ENCODE results near the gene TP53INP2. TPM values are rescaled to one million over a fixed set of nuclear protein-coding genes. Genes with fewer than 3 reads are reported as not detected.

TP53INP2 gene
- total and polyA plus RNA-seq, 2 experiments from 2014 or later: 2.7 to 3.3 TPM

GRCh38 chr20:34691838-34692237 is 12.3 kb upstream of the TP53INP2 start (continued):
- no peak for TF ChIP-seq ZNF462 (CRISPR knock-in tag; IDR thresholded peaks at IDR 0.05)
- TF ChIP-seq POLR2AphosphoS5 (IDR thresholded peaks at IDR 0.05; ENCODE audit: low read depth): no peak
- TF ChIP-seq STAT1 (IDR thresholded peaks at IDR 0.05; ENCODE audit: unreplicated experiment): no peak
- TF ChIP-seq CREB1 (CRISPR knock-in tag; IDR thresholded peaks at IDR 0.05; ENCODE audit: low read depth): no peak

GRCh38 chr20:34693414-34693813 is 10.7 kb upstream of the TP53INP2 start:
- Histone ChIP-seq H3K4me3 (no peak overlapping the region), H3K79me2 (replicated peaks; ENCODE audit: insufficient read depth) (no peaks in the 10 kb centered on the region), H3K4me2 (no peak overlapping the region), H3K27me3 (ENCODE audit: insufficient read depth) (no peaks in the 10 kb centered on the region), H4K20me1 (replicated peaks; ENCODE audit: insufficient read depth) (no peaks in the 10 kb centered on the region), H3K4me1 (ENCODE audit: insufficient read depth) (no peaks in the 10 kb centered on the region), H3K27ac (ENCODE audit: low read depth) (no peak overlapping the region), H2AFZ (0 out of 2 replicates have a peak overlapping the region, but pooled peaks have one; percentile 38), H3F3A (replicated peaks; ENCODE audit: low read depth) (no peaks in the 10 kb centered on the region), H3K9me2 (ENCODE audit: insufficient read depth) (no peaks in the 10 kb centered on the region), H3K36me3 (ENCODE audit: insufficient read depth) (no peaks in the 10 kb centered on the region)
- Mint-ChIP-seq H3K4me3 (no peak overlapping the region), H3K36me3 (ENCODE audit: low read depth) (no peaks in the 10 kb centered on the region), H3K27ac (no peak overlapping the region; the same call in 1 of the 2 replicates), H3K9me3 (no peaks in the 10 kb centered on the region), H3K27me3 (ENCODE audit: insufficient read depth, low read depth, poor library complexity) (peaks cover 5% of the 10 kb centered on the region), H3K4me1 (no peaks in the 10 kb centered on the region)
- no peak for DNase-seq (ENCODE audit: low spot score)
- ATAC-seq: no peak
- TF ChIP-seq ZNF114 (CRISPR knock-in tag; IDR thresholded peaks at IDR 0.05) (no peak), ZNF331 (CRISPR knock-in tag; IDR thresholded peaks at IDR 0.05; ENCODE audit: low read depth) (no peak), EZH2 (IDR thresholded peaks at IDR 0.05; ENCODE audit: low read depth, unreplicated experiment) (no peak), STAT1 (IDR thresholded peaks at IDR 0.05; ENCODE audit: unreplicated experiment) (no peak), REST (IDR thresholded peaks at IDR 0.05; ENCODE audit: unreplicated experiment) (no peak), POLR2AphosphoS5 (IDR thresholded peaks at IDR 0.05; ENCODE audit: low read depth) (no peak), CTCF (conservative IDR thresholded peaks at IDR 0.05; ENCODE audit: low read depth in 2 of 2) (no peak), CREB1 (CRISPR knock-in tag; IDR thresholded peaks at IDR 0.05; ENCODE audit: low read depth) (no peak), NANOG (IDR thresholded peaks at IDR 0.05; ENCODE audit: borderline replicate concordance) (no peak), ETS1 (IDR thresholded peaks at IDR 0.05) (no peak), JUNB (IDR thresholded peaks at IDR 0.05; ENCODE audit: unreplicated experiment) (no peak), EZH2phosphoT487 (IDR thresholded peaks at IDR 0.05; ENCODE audit: unreplicated experiment) (no peak)
